NCI-H510A treated with DMSO at 0.1 percent for 48 hours (cell line): ENCODE results near the gene TCN1.
"Not testable (repeated sequence)": the region's sequence is repeated elsewhere in the genome, so short reads cannot be mapped to it uniquely, and the experiment has no call there.

ENCODE experiments used
- DNase-seq: peaks from one replicate; lab custom pipeline; 2025; lab: John Stamatoyannopoulos, UW

Gene TCN1

DNA sequence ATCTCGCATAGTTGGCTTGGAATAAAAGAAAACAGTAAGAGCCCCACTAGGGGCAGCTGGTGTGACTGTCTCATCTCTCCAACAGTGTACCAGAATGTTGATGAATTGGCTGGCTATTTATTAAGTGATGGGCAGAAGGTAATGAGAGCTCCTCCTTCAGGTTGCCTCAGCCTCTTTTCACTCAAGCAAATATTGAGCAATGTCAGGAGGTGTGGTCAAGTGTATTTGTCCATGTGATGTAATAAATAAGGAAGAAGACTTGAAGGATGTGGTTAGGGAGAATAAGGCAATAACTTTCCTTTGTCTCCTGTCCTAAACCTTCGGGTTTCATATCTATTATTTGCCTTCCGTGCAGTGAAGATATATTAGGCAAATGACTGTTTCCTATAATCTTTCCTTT, at the start of gene TCN1:
Gene TCN1, minus strand, starts transcription at position 91 of the 400 bp plus-strand sequence. Its CDS starts 17 bp downstream, at position 74.
- no peak for DNase-seq

DNA sequence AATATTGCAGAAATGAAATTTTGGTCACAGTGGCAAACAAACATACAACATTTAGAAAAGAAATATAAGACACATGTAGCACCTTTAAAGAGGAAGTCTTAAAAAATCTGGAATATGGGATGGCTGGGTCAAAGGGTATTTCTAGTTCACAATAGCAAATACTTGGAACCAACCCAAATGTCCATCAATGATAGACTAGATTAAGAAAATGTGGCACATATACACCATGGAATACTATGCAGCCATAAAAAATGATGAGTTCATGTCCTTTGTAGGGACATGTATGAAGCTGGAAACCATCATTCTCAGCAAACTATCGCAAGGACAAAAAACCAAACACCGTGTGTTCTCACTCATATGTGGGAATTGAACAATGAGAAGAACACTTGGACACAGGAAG, 37.3 kb upstream of the TCN1 start:
- DNase-seq, result not testable (repeated sequence)

DNA sequence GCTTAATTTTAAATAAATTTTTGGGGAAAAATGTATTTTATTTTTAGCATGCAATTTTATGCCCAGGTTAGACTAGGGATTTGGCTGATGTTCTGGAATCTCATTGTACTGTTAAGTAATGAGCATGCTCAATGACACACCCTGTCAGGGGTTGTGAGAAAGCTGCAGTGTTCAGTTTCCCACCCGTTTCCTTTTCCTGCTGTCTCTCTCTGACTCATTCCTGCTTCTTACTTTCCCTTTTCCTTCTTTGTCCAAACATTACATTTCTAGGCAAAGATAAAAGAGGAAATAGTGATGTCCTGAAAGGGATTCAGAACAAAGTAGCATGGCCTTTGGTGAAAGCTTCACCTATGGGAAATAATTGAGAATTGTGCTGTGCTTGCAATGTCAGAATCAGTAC, 35.0 kb upstream of the TCN1 start:
- no peak for DNase-seq

- no peak for DNase-seq
Measured at GRCh38 chr11:59900366-59901126, 34.3 kb upstream of the TCN1 start.

- DNase-seq, result no peak
Measured at GRCh38 chr11:59899532-59899931, 33.2 kb upstream of the TCN1 start.

GRCh38 chr11:59898650-59899049, 32.4 kb upstream of the TCN1 start:
- no peak for DNase-seq

GRCh38 chr11:59898046-59898445, 31.8 kb upstream of the TCN1 start:
- no peak for DNase-seq

- DNase-seq, result no peak
Measured at GRCh38 chr11:59894616-59895015, 28.3 kb upstream of the TCN1 start.

- no peak for DNase-seq
Measured at GRCh38 chr11:59891781-59892181, 25.5 kb upstream of the TCN1 start.

DNA sequence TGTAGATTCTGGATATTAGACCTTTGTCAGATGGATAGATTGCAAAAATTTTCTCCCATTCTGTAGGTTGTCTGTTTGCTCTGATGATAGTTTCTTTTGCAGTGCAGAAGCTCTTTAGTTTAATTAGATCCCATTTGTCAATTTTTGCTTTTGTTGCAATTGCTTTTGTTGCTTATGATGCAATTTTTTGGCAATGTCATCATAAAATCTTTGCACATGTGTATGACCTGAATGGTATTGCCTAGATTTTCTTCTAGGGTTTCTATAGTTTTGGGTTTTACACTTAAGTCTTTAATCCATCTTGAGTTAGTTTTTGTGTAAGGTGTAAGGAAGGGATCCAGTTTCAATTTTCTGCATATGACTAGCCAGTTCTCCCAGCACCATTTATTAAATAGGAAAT, 20.9 kb upstream of the TCN1 start:
- not testable (repeated sequence) for DNase-seq

GRCh38 chr11:59883597-59883996, 17.3 kb upstream of the TCN1 start:
- DNase-seq, result no peak

DNA sequence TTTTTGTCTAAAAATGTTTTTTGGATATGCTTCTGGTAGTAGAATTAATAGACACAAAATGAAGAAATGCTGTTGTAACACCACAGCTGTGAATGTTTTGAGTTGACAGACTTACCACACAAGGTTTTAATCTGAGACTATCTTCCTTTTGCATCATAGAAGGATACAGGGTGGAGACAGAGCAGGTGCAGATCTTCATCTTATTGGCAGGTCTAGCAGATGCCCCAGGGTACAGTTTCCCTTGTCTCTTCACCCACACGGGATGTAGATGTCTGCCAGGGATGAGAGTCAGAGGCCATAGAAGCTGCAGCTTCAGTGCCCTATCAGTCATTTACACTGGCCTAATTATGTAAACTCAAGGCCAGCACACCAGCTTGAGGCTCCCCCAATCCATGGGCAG, 13.3 kb upstream of the TCN1 start:
- no peak for DNase-seq

- DNase-seq, result no peak
Measured at GRCh38 chr11:59878575-59878974, 12.3 kb upstream of the TCN1 start, which contains the start of gene OOSP3. Gene OOSP3 (plus strand): TSS chr11:59878782. CDS start chr11:59878809, 27 bp downstream.

- DNase-seq, result no peak
Measured at GRCh38 chr11:59877784-59878183, 11.5 kb upstream of the TCN1 start.

DNA sequence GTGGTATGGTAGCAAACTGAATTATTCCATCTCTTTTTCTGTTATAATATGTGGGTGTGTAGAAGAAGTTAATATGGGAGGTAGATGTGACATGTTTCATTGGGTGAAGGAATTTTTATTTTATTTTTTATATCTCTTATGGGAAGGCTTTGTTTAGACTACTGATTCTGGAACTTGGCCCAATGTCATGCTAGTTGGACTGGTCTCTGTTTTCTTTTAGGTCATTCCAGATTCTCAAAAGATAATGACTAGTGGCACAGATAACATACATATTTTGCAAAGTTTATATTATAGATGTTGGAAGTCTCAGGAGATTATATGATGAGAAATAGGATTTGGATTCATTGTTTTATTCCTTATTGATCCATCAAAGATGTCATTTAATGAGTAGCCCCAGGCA, 11.0 kb upstream of the TCN1 start:
- no peak for DNase-seq

- DNase-seq, result no peak
Measured at GRCh38 chr11:59875856-59876519, 9.7 kb upstream of the TCN1 start.

DNA sequence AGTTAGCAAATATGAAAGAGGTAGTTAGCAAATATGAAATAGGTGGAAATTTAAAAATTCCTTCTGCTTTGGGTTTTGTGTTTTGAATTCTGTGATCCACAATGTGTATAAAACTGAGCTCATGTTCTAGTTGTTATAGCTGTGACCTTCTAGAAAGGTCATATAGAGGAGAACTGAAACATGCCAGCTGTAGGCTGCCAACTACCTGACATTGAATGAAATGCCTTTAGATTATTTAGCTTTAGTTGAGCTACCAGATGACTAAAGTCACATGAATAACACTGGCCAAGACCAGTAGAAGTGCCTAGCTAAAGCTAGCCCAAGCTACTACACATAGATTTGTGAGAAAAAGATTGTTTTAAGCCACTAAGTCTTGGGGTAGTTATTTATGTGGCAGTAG, 5.8 kb upstream of the TCN1 start:
- no peak for DNase-seq

- no peak for DNase-seq
Measured at GRCh38 chr11:59867946-59868345, 1.7 kb upstream of the TCN1 start.

GRCh38 chr11:59866836-59867235, 549 bp upstream of the TCN1 start:
- no peak for DNase-seq

DNA sequence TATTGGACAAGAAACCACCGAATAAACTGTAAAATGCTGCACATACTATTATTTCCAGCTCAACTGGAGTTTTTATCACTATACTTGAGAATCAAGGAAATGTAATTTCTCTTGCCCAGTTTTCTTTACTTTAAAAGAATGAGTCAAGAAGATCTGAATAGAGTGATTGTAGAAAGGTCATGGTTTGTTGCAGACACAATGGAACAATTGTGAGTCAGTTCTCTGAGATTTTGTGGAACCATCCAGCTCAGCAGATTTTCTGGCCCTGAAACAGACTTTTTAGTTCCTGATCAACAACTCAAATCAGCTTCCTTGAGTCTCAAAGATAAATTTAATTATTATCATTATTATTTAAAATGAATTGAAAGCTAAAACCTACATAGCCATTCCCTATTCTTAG, 1.3 kb downstream of the TCN1 start:
- DNase-seq, result no peak

GRCh38 chr11:59862252-59862651, 4.0 kb downstream of the TCN1 start:
- no peak for DNase-seq

GRCh38 chr11:59859673-59860072, 6.6 kb downstream of the TCN1 start:
- DNase-seq, result no peak
